Neural cell (in vitro differentiated cells): ENCODE measurements around the gene CRMP1. TPM values are rescaled to one million over a fixed set of nuclear protein-coding genes. Genes with fewer than 3 reads are reported as not detected.

Experiments
- H2AFZ ChIP-seq: fragments of 200-600, 300-800 bp; sonication (generic), shearing (Covaris generic); 2 replicates; pipeline ENCODE4 v1.6.0; 2014; ENCODE audit warnings: low read depth, mild to moderate bottlenecking, antibody characterized with exemption, low read length, moderate library complexity
- H3F3A ChIP-seq: fragments of 200-600 bp; shearing (Covaris generic); 2 replicates; pipeline ENCODE4 v1.6.1; 2016; ENCODE audit warnings: mild to moderate bottlenecking, moderate library complexity, mixed read lengths, antibody characterized with exemption, low read length; ENCODE audit not compliant: insufficient read depth, poor library complexity, severe bottlenecking
- H3K27ac ChIP-seq: fragments of 200-600, 300-800 bp; sonication (generic), shearing (Covaris generic); 2 replicates; pipeline ENCODE4 v1.5.1; 2014; ENCODE audit warnings: mild to moderate bottlenecking, low read length, moderate library complexity
- H3K27me3 ChIP-seq: fragments of 300-800, 200-600 bp; sonication (generic), shearing (Covaris generic); 2 replicates; pipeline ENCODE4 v1.6.0; 2014; ENCODE audit warnings: mild to moderate bottlenecking, low read depth, low read length, moderate library complexity; ENCODE audit not compliant: insufficient read depth
- H3K36me3 ChIP-seq: fragments of 300-800, 200-600 bp; sonication (generic), shearing (Covaris generic); 2 replicates; pipeline ENCODE4 v1.5.1; 2014; ENCODE audit warnings: mild to moderate bottlenecking, antibody characterized with exemption, low read length, moderate library complexity; ENCODE audit not compliant: insufficient read depth
- H3K4me2 ChIP-seq: fragments of 300-800, 200-600 bp; sonication (generic), shearing (Covaris generic); 2 replicates; pipeline ENCODE4 v1.6.0; 2014; ENCODE audit warnings: mild to moderate bottlenecking, low read length
- H3K4me3 ChIP-seq: fragments of 300-800, 200-600 bp; sonication (generic), shearing (Covaris generic); 2 replicates; pipeline ENCODE4 v1.5.1; 2014; ENCODE audit warnings: mild to moderate bottlenecking, low read length, moderate library complexity
- H3K79me2 ChIP-seq: fragments of 200-600 bp; shearing (Covaris generic); replicated peaks from 2 replicates; pipeline ENCODE4 v1.6.0; 2014; ENCODE audit warnings: mild to moderate bottlenecking, low read length, moderate library complexity; ENCODE audit not compliant: insufficient read depth
- H3K9ac ChIP-seq: fragments of 300-800, 200-600 bp; sonication (generic), shearing (Covaris generic); 2 replicates; pipeline ENCODE4 v1.6.1; 2016; ENCODE audit warnings: mild to moderate bottlenecking, low read length, mixed read lengths
- H3K9me2 ChIP-seq: fragments of 200-600 bp; shearing (Covaris generic); 2 replicates; pipeline ENCODE4 v1.6.1; 2016; ENCODE audit warnings: mild to moderate bottlenecking, low read length, mixed read lengths; ENCODE audit not compliant: insufficient read depth
- H3K9me3 ChIP-seq: fragments of 200-600, 300-800 bp; sonication (generic), shearing (Covaris generic); 2 replicates; pipeline ENCODE4 v1.6.1; 2016; ENCODE audit warnings: mild to moderate bottlenecking, mixed run types, low read length, moderate library complexity, mixed read lengths
- H4K20me1 ChIP-seq: fragments of 200-600 bp; shearing (Covaris generic); 2 replicates; pipeline ENCODE4 v1.6.1; 2016; ENCODE audit warnings: mild to moderate bottlenecking, mixed run types; ENCODE audit not compliant: insufficient read depth
- CTCF ChIP-seq: fragments of 450-650 bp; IDR thresholded peaks from 2 replicates; pipeline ENCODE4 v1.5.1; 2014; ENCODE audit warnings: antibody characterized with exemption, mild to moderate bottlenecking, moderate library complexity; ENCODE audit not compliant: poor library complexity, severe bottlenecking
- EP300 ChIP-seq: fragments of 450-650 bp; conservative IDR thresholded peaks from 2 replicates; pipeline ENCODE4 v1.6.1; 2014; ENCODE audit warnings: antibody characterized with exemption, mild to moderate bottlenecking, moderate library complexity; ENCODE audit not compliant: poor library complexity, severe bottlenecking
- EZH2 ChIP-seq: fragments of 200-600, 300-800 bp; shearing (Covaris generic), sonication (generic); IDR thresholded peaks from 2 replicates; pipeline ENCODE4 v1.6.1; 2014; ENCODE audit warnings: antibody characterized with exemption, low read length, borderline replicate concordance, mild to moderate bottlenecking; ENCODE audit not compliant: insufficient read depth, poor library complexity, severe bottlenecking
- MXI1 ChIP-seq: fragments of 450-650 bp; conservative IDR thresholded peaks from 2 replicates; pipeline ENCODE4 v1.6.1; 2014; ENCODE audit warnings: antibody characterized with exemption, mild to moderate bottlenecking; ENCODE audit not compliant: poor library complexity, severe bottlenecking
- POLR2AphosphoS5 ChIP-seq: IDR thresholded peaks from 2 replicates; pipeline ENCODE4 v1.6.1; 2012
- RAD21 ChIP-seq: fragments of 450-650 bp; conservative IDR thresholded peaks from 2 replicates; pipeline ENCODE4 v1.6.1; 2014; ENCODE audit warnings: antibody characterized with exemption, mild to moderate bottlenecking, moderate library complexity
- REST ChIP-seq: IDR thresholded peaks from 2 replicates; pipeline ENCODE4 v1.6.1; 2012; ENCODE audit warnings: borderline replicate concordance
- SMC3 ChIP-seq: fragments of 450-650 bp; conservative IDR thresholded peaks from 2 replicates; pipeline ENCODE4 v1.6.1; 2014; ENCODE audit warnings: antibody characterized with exemption, mild to moderate bottlenecking, moderate library complexity; ENCODE audit not compliant: poor library complexity
- TAF1 ChIP-seq: IDR thresholded peaks from 2 replicates; pipeline ENCODE4 v1.6.1; 2012; ENCODE audit warnings: low read depth
- polyA plus RNA-seq: library from polyadenylated mRNA; depleted of rRNA; stranded (reverse); fragments of >200 nt; gene quantifications from 2 replicates; pipeline ENCODE4 v1.2.3, GENCODE V29; 2014

The CRMP1 gene
- polyA plus RNA-seq, 1 donor from 2014 or later = 642 TPM

GRCh38 chr4:5815641-5816040, 77.2 kb downstream of the CRMP1 start:
- Histone ChIP-seq H3K79me2 (no peaks in the 10 kb centered on the region), H3K27ac (no peak overlapping the region), H4K20me1 (no peaks in the 10 kb centered on the region), H3K27me3 (no peaks in the 10 kb centered on the region), H3K9me2 (no peaks in the 10 kb centered on the region), H3K9ac (no peak overlapping the region), H3K36me3 (peaks cover 5% of the 10 kb centered on the region), H3K9me3 (no peaks in the 10 kb centered on the region), H3K4me3 (no peak overlapping the region), H3K4me2 (no peak overlapping the region), H2AFZ (no peak overlapping the region), H3F3A (no peaks in the 10 kb centered on the region)
- TF ChIP-seq EZH2 (no peak), MXI1 (no peak), CTCF (no peak), SMC3 (no peak), EP300 (no peak), TAF1 (no peak), REST (no peak), RAD21 (no peak), POLR2AphosphoS5 (no peak)

- no peaks in the 10 kb centered on the region for H4K20me1 ChIP-seq
- no peak overlapping the region for H2AFZ ChIP-seq
- H3K79me2 ChIP-seq = no peaks in the 10 kb centered on the region
- H3K27ac ChIP-seq = no peak overlapping the region
- no peak for TF ChIP-seq RAD21
- no peak for TF ChIP-seq POLR2AphosphoS5
- TF ChIP-seq EP300 = no peak
- no peak for TF ChIP-seq SMC3
- H3F3A ChIP-seq = no peaks in the 10 kb centered on the region
- no peaks in the 10 kb centered on the region for H3K27me3 ChIP-seq
- H3K4me2 ChIP-seq = no peak overlapping the region
- no peak overlapping the region for H3K4me3 ChIP-seq
- no peaks in the 10 kb centered on the region for H3K36me3 ChIP-seq
- H3K9ac ChIP-seq = no peak overlapping the region
- H3K9me2 ChIP-seq = no peaks in the 10 kb centered on the region
- H3K9me3 ChIP-seq = no peaks in the 10 kb centered on the region
Observed at GRCh38 chr4:5814421-5814820, 78.5 kb downstream of the CRMP1 start.

DNA sequence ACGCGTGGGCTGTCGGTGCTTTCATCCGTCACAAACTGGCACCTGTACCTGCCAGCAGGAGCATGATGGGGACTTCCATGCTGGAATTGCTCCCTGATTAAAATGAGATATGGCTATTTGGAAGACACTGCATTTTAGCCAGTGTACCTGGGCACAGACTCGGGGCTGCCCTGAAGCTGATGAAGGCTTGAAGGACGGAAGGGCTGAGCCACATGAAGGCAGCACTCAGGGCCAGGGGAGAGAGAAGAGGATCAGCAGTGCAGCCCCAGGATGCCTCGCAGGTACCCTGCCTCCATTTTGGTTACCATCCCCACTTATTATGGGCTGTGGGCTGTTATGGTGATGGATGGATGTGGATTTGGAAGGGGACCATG, 79.0 kb downstream of the CRMP1 start:
- Histone ChIP-seq H3K9ac (no peak overlapping the region), H3K9me2 (no peaks in the 10 kb centered on the region), H3K79me2 (no peaks in the 10 kb centered on the region), H3K27me3 (no peaks in the 10 kb centered on the region), H3K9me3 (no peaks in the 10 kb centered on the region), H3K4me2 (no peak overlapping the region), H2AFZ (no peak overlapping the region), H3K27ac (no peak overlapping the region), H3F3A (no peaks in the 10 kb centered on the region), H3K36me3 (no peaks in the 10 kb centered on the region), H3K4me3 (no peak overlapping the region), H4K20me1 (no peaks in the 10 kb centered on the region)
- TF ChIP-seq RAD21 = no peak
- no peak for TF ChIP-seq CTCF
- TF ChIP-seq REST = no peak
- TF ChIP-seq SMC3 = no peak
- TF ChIP-seq POLR2AphosphoS5 = no peak
- TF ChIP-seq EZH2 = no peak
- no peak for TF ChIP-seq MXI1
- no peak for TF ChIP-seq TAF1
- TF ChIP-seq EP300 = no peak
